Stimulated activated naive CD8-positive, alpha-beta T cell treated with anti-CD3 and anti-CD28 coated beads, Interleukin-15, Interleukin-2, amounts not matched to agents 100 U/mL and 50 U/mL, for 24 hours (primary cell): Measurements from ENCODE around the gene URB1.
A peak's percentile ranks its signal among the peaks of the same experiment; 100 is the strongest.
"Not testable (repeated sequence)": the region's sequence is repeated elsewhere in the genome, so short reads cannot be mapped to it uniquely, and the experiment has no call there.

ENCODE experiments used
- ATAC-seq: fragments of 150-1000 bp; cut with Tn5 transposase; one replicate; pipeline ENCODE4 v1.10.0; 2021
- DNase-seq: peaks from one replicate; pipeline ENCODE4 v3.0.0; 2021

URB1 gene

GRCh38 chr21:32372755-32373154, 20.1 kb downstream of the URB1 start:
- DNase-seq, result no peak
- no peak for ATAC-seq

- ATAC-seq, result peak; percentile 69
- no peak for DNase-seq
Measured at GRCh38 chr21:32371913-32372314, 20.9 kb downstream of the URB1 start.

GRCh38 chr21:32370998-32371766, 21.6 kb downstream of the URB1 start:
- DNase-seq, result no peak
- no peak for ATAC-seq

- not testable (repeated sequence) for ATAC-seq, DNase-seq
Measured at GRCh38 chr21:32368961-32369360, 23.9 kb downstream of the URB1 start.

GRCh38 chr21:32368386-32368785, 24.4 kb downstream of the URB1 start:
- ATAC-seq, result no peak
- no peak for DNase-seq

GRCh38 chr21:32367158-32367557, 25.7 kb downstream of the URB1 start:
- ATAC-seq (no peak), DNase-seq (no peak)

- ATAC-seq (no peak), DNase-seq (no peak)
Measured at GRCh38 chr21:32366191-32366590, 26.6 kb downstream of the URB1 start.

GRCh38 chr21:32364796-32365195, 28.0 kb downstream of the URB1 start:
- DNase-seq, result no peak
- no peak for ATAC-seq

GRCh38 chr21:32364387-32364786, 28.4 kb downstream of the URB1 start:
- ATAC-seq (no peak), DNase-seq (no peak)

GRCh38 chr21:32360401-32360975, 32.3 kb downstream of the URB1 start:
- DNase-seq (no peak), ATAC-seq (no peak)

- no peak for DNase-seq
- ATAC-seq, result no peak
Measured at GRCh38 chr21:32359719-32360260, 33.0 kb downstream of the URB1 start.

- ATAC-seq (no peak), DNase-seq (no peak)
Measured at GRCh38 chr21:32356874-32357395, 35.9 kb downstream of the URB1 start.

GRCh38 chr21:32353002-32353711, 39.7 kb downstream of the URB1 start:
- ATAC-seq (no peak), DNase-seq (no peak)

- no peak for ATAC-seq
Measured at GRCh38 chr21:32352526-32352925, 40.3 kb downstream of the URB1 start.

GRCh38 chr21:32351428-32351827, 41.4 kb downstream of the URB1 start:
- no peak for DNase-seq

More at GRCh38 chr21:32352526-32352925, 40.3 kb downstream of the URB1 start:
- DNase-seq, result no peak

GRCh38 chr21:32350981-32351380, 41.8 kb downstream of the URB1 start:
- no peak for ATAC-seq

More at GRCh38 chr21:32351428-32351827, 41.4 kb downstream of the URB1 start:
- ATAC-seq, result no peak

GRCh38 chr21:32350211-32350980, 42.4 kb downstream of the URB1 start:
- DNase-seq (no peak), ATAC-seq (no peak)

More at GRCh38 chr21:32350981-32351380, 41.8 kb downstream of the URB1 start:
- DNase-seq, result no peak

GRCh38 chr21:32349333-32349944, 43.4 kb downstream of the URB1 start:
- ATAC-seq (no peak), DNase-seq (no peak)

- no peak for ATAC-seq
- no peak for DNase-seq
Measured at GRCh38 chr21:32348604-32349332, 44.0 kb downstream of the URB1 start.

- no peak for ATAC-seq
Measured at GRCh38 chr21:32347977-32348376, 44.8 kb downstream of the URB1 start.

GRCh38 chr21:32347351-32347750, 45.5 kb downstream of the URB1 start:
- DNase-seq (no peak), ATAC-seq (no peak)

More at GRCh38 chr21:32347977-32348376, 44.8 kb downstream of the URB1 start:
- DNase-seq, result no peak
